ENCODE results near the gene VHLL. TPM values are rescaled to one million over a fixed set of nuclear protein-coding genes. Genes with fewer than 3 reads are reported as not detected.
"Not testable (repeated sequence)": the region's sequence is repeated elsewhere in the genome, so short reads cannot be mapped to it uniquely, and the experiment has no call there.

The VHLL gene
- total RNA-seq, 4 donors from 2014 or later = not detected

- intact Hi-C loops (cut with DNase I; ENCODE audit: low total_unique reads) (no loop called here), in situ Hi-C loops (cut with MboI; ENCODE audit: low pct_ligation_motif_present in 1 of 4, low pct_unique_long_range_greater_than_20kb in 1 of 4, low sequenced_read_pairs in 3 of 4) (no loop called here)
- Histone ChIP-seq H3K4me1 (peaks cover 13 to 21% (median 19%) of the 10 kb centered on the region in 4 donors), H3K4me3 (peak overlapping the region; percentile 65 to 99 (median 89)), H3K27ac (peak overlapping the region; percentile 86 to 92 (median 90)), H3K9me3 (no peaks in the 10 kb centered on the region), H3K27me3 (no peaks in the 10 kb centered on the region), H3K36me3 (peaks cover 0 to 24% (median 13%) of the 10 kb centered on the region in 4 donors)
- no peak for DNase-seq
- WGBS, 2 donors (ENCODE audit: low coverage in 1 of 2) = 19 to 37% methylated on average over 21 to 34 of the region's 34 CpGs
- TF ChIP-seq CTCF (IDR thresholded peaks at IDR 0.05) = no peak
Observed at GRCh38 chr1:156337052-156337887, 38.2 kb upstream of the VHLL start.

GRCh38 chr1:156336242-156336641, 37.1 kb upstream of the VHLL start:
- DNase-seq = no peak
- in situ Hi-C loops (cut with MboI; ENCODE audit: low pct_ligation_motif_present in 1 of 4, low pct_unique_long_range_greater_than_20kb in 1 of 4, low sequenced_read_pairs in 3 of 4) (no loop called here), intact Hi-C loops (cut with DNase I; ENCODE audit: low total_unique reads) (no loop called here)
- H3K9me3 ChIP-seq = no peaks in the 10 kb centered on the region
- 73% methylated on average over 4 of the region's 4 CpGs for WGBS, 2 donors (ENCODE audit: low coverage in 1 of 2)
- no peak overlapping the region for H3K27ac ChIP-seq
- H3K36me3 ChIP-seq = peaks cover 0 to 35% (median 15%) of the 10 kb centered on the region in 4 donors
- TF ChIP-seq EP300 (IDR thresholded peaks at IDR 0.05; ENCODE audit: low read depth) = no peak
- no peak for TF ChIP-seq POLR2AphosphoS5 (IDR thresholded peaks at IDR 0.05)
- no peak for TF ChIP-seq POLR2A (IDR thresholded peaks at IDR 0.05)
- TF ChIP-seq CTCF (IDR thresholded peaks at IDR 0.05) = no peak
- H3K4me1 ChIP-seq = peaks cover 13 to 21% (median 19%) of the 10 kb centered on the region in 4 donors
- no peak overlapping the region for H3K4me3 ChIP-seq
- no peaks in the 10 kb centered on the region for H3K27me3 ChIP-seq

GRCh38 chr1:156323179-156323578, 24.1 kb upstream of the VHLL start:
- intact Hi-C loops (cut with DNase I; ENCODE audit: low total_unique reads); H3K27me3 ChIP-seq; H3K27ac ChIP-seq; DNase-seq; H3K4me1 ChIP-seq; in situ Hi-C loops (cut with MboI; ENCODE audit: low pct_ligation_motif_present in 1 of 4, low pct_unique_long_range_greater_than_20kb in 1 of 4, low sequenced_read_pairs in 3 of 4); H3K9me3 ChIP-seq; H3K4me3 ChIP-seq: not testable (repeated sequence)
- peaks cover 0 to 73% (median 35%) of the 10 kb centered on the region in 4 donors for H3K36me3 ChIP-seq
- 92 to 93% methylated on average over 9 of the region's 9 CpGs for WGBS, 2 donors (ENCODE audit: low coverage in 1 of 2)

GRCh38 chr1:156320560-156320959, 21.5 kb upstream of the VHLL start:
- in situ Hi-C loops (cut with MboI; ENCODE audit: low pct_ligation_motif_present in 1 of 4, low pct_unique_long_range_greater_than_20kb in 1 of 4, low sequenced_read_pairs in 3 of 4) = no loop called here
- 74 to 88% methylated on average over 3 of the region's 3 CpGs for WGBS, 2 donors (ENCODE audit: low coverage in 1 of 2)
- H3K36me3 ChIP-seq = peaks cover 0 to 95% (median 46%) of the 10 kb centered on the region in 4 donors
- no peaks in the 10 kb centered on the region for H3K27me3 ChIP-seq
- no peaks in the 10 kb centered on the region for H3K9me3 ChIP-seq
- intact Hi-C loops (cut with DNase I; ENCODE audit: low total_unique reads) = no loop called here
- H3K27ac ChIP-seq = no peak overlapping the region
- DNase-seq = no peak
- H3K4me3 ChIP-seq = no peak overlapping the region
- TF ChIP-seq CTCF (IDR thresholded peaks at IDR 0.05) (no peak), POLR2AphosphoS5 (IDR thresholded peaks at IDR 0.05) (no peak), POLR2A (IDR thresholded peaks at IDR 0.05) (no peak), EP300 (IDR thresholded peaks at IDR 0.05; ENCODE audit: low read depth) (no peak)
- H3K4me1 ChIP-seq = no peaks in the 10 kb centered on the region
